Muscle layer of colon (tissue), 2 donors: ENCODE data around the gene PGBD1.

Source experiments
- H3K27ac ChIP-seq: one replicate; pipeline ENCODE4 v1.7.0; 2013; ENCODE audit warnings: low read depth, mild to moderate bottlenecking, low read length, moderate library complexity
- H3K27me3 ChIP-seq, 2 donors: one replicate each; pipeline ENCODE4 v1.7.0; 2013; ENCODE audit warnings: low read length in 2 of 2, mild to moderate bottlenecking in 2 of 2; ENCODE audit not compliant: insufficient read depth in 2 of 2, control insufficient read depth in 1 of 2
- H3K36me3 ChIP-seq: one replicate; pipeline ENCODE4 v1.7.0; 2013; ENCODE audit warnings: mild to moderate bottlenecking, low read length; ENCODE audit not compliant: insufficient read depth
- H3K4me1 ChIP-seq: one replicate; pipeline ENCODE4 v1.7.0; 2013; ENCODE audit warnings: mild to moderate bottlenecking, low read length; ENCODE audit not compliant: insufficient read depth
- H3K4me3 ChIP-seq, 2 donors: one replicate each; pipeline ENCODE4 v1.7.0; 2013; ENCODE audit warnings: low read length in 2 of 2, low read depth in 1 of 2, mild to moderate bottlenecking in 1 of 2, moderate library complexity in 1 of 2
- H3K9ac ChIP-seq: one replicate; pipeline ENCODE4 v1.7.0; 2013; ENCODE audit warnings: low read length
- H3K9me3 ChIP-seq: one replicate; pipeline ENCODE4 v1.7.0; 2013; ENCODE audit warnings: mild to moderate bottlenecking, low read length
- donor health status: abdominal sarcoma.
- donor health status: Adenocarcinoma of cecum.

Gene PGBD1

DNA sequence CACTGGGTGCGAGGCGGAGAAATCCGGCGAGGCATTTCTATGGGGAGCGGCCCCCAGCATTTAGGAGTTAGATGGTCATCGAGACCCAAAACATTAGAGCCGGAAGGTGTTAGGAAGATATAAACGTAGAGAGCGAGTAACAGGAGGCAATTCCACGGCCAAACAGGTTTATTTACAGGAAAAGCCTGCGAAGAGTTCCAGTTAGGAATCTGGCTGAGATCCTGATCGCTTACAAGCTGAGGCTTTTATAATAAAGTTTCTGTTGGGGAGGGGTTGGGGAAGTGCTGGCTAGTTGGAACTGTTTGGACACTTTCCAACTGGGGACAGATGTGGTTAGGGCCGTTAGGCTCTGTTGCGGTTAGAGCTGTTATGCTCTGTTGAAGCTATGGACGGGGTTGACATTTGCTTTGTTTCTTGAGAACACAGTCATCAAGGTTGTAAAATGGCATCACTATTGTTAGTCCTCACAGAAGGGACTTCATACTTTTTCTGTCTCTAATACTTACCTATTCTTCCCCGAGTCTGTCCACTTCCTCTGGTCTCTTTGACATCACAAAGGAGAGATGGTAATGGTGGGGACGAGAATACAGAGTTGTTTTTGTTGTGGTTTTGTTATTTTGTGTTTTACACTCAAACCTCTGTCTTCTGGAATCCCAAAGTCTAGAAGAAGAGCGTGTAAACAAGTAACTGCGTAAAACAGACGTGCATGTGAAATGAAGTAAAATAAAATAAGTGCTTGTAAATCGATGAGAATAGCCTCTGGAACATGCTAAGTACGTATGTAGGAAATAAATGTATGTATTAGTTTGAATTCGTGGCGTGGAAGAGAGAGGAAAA is 55.1 kb downstream of the PGBD1 start:
- peaks cover 6% of the 10 kb centered on the region for H3K36me3 ChIP-seq
- no peaks in the 10 kb centered on the region for H3K9me3 ChIP-seq
- no peaks in the 10 kb centered on the region for H3K27me3 ChIP-seq
- H3K4me1 ChIP-seq: peaks cover 34% of the 10 kb centered on the region
- peak overlapping the region; percentile 87 for H3K9ac ChIP-seq
- peak overlapping the region; percentile 80 to 86 for H3K4me3 ChIP-seq
- H3K27ac ChIP-seq: peak overlapping the region; percentile 99

DNA sequence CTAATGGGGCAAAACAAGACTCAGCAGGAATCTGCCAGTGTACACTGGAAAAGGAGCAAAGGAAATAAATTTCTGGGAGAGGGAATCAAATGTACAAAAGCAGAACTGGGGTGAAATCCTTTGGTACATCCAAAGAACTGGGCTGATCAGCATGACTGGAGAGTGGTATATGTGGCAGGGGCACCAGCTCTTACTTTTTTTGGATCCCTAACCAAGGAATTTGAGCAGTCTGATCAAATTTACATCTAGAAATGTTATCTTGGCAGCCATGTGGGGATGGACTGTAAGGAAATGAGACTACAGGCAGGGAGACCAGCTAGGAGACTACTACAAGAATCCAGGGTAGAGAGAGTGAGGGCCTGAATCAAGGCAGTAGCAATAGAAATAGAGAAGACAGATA is 55.7 kb downstream of the PGBD1 start:
- Histone ChIP-seq H3K36me3 (peaks cover under 1% of the 10 kb centered on the region), H3K27ac (peak overlapping the region; percentile 99), H3K4me1 (peaks cover 34% of the 10 kb centered on the region), H3K9ac (peak overlapping the region; percentile 87), H3K9me3 (no peaks in the 10 kb centered on the region), H3K27me3 (no peaks in the 10 kb centered on the region), H3K4me3 (peak overlapping the region in 1 of 2 donors; percentile 80)

DNA sequence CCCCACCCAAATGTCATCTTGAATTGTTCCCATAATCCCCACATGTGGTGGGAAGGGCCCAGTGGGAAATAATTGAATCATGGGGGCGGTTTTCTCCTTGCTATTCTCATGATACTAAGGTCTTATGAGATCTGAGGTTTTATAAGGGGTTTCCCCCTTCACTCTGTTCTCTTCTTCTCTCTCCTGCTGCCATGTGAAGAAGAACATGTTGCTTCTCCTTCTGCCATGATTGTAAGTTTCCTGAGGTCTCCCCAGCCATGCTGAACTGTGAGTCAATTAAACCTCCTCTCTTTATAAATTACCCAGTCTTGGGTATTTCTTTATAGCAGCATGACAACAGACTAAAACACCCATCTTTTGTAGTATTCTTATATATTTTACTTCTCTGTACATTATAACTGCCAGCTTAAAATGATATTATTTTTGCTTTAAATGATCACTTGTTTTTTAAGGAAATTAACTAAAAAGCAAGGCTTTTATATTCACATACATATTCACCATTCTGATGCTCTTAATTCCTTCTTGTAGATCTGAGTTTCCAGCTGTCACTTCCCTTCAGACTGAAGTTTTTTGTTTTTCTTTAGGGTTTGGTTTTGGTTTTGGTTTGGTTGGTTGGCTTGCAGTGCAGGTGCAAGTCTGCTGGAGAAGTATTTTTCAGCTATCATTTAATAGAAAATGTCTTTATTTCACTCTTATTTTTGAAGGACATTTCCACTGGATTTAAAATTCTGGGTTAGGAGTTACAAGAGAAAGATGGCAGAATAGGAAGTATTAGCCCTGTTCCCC is 59.1 kb downstream of the PGBD1 start:
- H3K36me3 ChIP-seq: no peaks in the 10 kb centered on the region
- H3K27me3 ChIP-seq: no peaks in the 10 kb centered on the region
- no peak overlapping the region for H3K27ac ChIP-seq
- no peaks in the 10 kb centered on the region for H3K9me3 ChIP-seq
- H3K4me1 ChIP-seq: peaks cover 12% of the 10 kb centered on the region
- H3K4me3 ChIP-seq: no peak overlapping the region
- H3K9ac ChIP-seq: no peak overlapping the region

DNA sequence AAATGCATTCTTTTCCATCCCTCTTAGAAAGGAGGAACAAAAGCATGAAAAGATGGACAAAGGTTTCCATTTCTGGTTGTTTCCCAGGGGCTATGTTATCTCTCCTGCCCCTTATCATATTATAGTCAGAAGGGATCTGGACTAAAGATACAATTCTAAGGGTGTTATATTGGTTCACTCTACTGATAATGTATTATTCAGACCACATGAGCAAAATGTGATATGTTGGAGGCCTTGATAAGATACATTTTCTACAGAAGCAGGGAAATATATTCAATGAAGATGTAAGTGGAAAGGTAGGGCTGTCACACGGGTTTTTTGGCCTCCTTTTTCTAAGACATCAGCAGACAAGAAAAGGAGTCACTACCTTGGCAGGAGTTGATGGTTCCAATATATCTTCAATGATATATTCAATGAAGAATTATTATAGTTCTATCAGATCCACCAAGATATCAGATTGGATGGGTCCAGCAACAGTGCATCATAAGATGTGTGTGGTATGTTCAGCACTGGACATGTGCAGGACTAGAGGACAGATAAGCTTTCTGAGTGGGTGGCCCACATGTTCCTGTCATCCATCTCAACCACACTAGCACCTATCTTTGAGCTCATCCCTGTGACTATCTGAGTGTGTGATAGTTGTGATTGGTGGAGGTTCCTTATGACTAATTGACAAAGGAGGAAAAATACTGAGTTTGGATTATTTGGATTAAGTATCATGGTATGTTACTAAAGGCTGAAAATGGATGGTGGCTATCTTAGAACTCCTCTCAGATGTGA is 62.7 kb downstream of the PGBD1 start:
- Histone ChIP-seq H3K36me3 (no peaks in the 10 kb centered on the region), H3K27ac (no peak overlapping the region), H3K9ac (no peak overlapping the region), H3K9me3 (no peaks in the 10 kb centered on the region), H3K27me3 (no peaks in the 10 kb centered on the region), H3K4me1 (no peaks in the 10 kb centered on the region), H3K4me3 (no peak overlapping the region)

DNA sequence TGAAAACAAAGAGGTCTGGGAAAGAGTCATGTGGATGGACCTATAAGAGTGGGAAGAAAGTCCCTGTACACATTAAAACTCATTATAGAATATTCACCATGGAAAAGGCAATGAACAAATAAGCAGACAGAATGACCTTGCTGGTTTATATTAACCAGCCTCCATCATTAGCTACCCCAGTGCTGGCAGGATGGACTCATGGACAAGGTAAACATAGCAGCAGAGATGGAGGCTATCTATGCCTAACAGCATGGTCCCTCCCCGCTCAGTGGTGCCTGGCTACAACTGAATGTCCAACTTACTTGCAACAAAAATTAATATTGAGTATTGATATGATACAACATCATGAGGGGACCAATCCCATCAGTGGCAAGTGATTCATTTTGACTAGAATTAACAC is 63.8 kb downstream of the PGBD1 start:
- H3K4me3 ChIP-seq: no peak overlapping the region
- H3K27me3 ChIP-seq: no peaks in the 10 kb centered on the region
- no peaks in the 10 kb centered on the region for H3K36me3 ChIP-seq
- no peak overlapping the region for H3K27ac ChIP-seq
- no peaks in the 10 kb centered on the region for H3K9me3 ChIP-seq
- peaks cover under 1% of the 10 kb centered on the region for H3K4me1 ChIP-seq
- H3K9ac ChIP-seq: no peak overlapping the region

DNA sequence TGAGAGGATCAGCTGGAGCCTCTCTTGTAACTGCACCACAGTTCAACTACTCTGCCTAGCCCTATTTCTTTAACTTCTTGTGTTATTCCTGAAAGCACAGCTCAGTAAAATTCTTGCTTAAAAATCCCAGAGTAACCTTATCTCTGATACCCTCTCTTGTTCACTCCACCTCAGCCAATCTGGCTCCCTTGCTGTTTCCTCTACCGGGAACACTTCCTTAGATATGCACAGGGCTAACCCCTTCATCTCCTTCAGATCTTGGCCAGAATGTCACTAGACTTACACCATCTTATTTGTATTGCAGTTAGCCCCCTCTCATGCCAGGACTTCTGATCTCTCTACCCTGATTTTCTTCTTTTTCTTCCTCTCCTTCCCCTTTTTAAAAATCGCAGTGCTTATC is 65.7 kb downstream of the PGBD1 start:
- H3K27ac ChIP-seq: no peak overlapping the region
- no peaks in the 10 kb centered on the region for H3K36me3 ChIP-seq
- H3K4me1 ChIP-seq: peaks cover 15% of the 10 kb centered on the region
- no peak overlapping the region for H3K4me3 ChIP-seq
- no peaks in the 10 kb centered on the region for H3K9me3 ChIP-seq
- no peak overlapping the region for H3K9ac ChIP-seq
- no peaks in the 10 kb centered on the region for H3K27me3 ChIP-seq

DNA sequence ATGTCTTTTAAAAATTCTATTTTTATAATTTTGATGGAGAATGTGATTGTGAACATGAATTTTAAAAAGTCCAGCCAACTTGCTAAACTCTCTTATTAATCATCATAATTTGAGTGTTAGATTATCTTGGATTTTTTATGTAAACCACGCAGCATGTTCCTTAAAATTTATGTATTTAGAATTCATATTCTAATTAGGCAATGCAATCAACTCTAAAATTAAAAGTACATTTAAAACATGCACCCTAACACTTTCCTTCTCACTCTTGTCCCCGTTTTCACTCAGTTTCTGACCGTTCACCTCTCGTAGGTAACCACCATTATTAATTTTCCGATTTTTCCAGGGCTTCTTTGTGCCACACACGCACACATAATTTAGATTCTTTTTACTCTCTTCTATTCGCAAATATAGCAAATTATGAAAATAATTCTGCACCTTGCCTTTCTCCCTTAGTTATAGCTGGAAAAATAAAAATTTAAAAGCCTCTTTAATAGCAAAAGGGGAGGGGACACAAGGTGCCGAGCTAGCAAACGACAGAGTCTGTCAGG is 68.0 kb downstream of the PGBD1 start:
- Histone ChIP-seq H3K9ac (peak overlapping the region; percentile 95), H3K27ac (peak overlapping the region; percentile 79), H3K4me3 (peak overlapping the region; percentile 72 to 100), H3K9me3 (no peaks in the 10 kb centered on the region), H3K36me3 (no peaks in the 10 kb centered on the region), H3K27me3 (no peaks in the 10 kb centered on the region), H3K4me1 (peaks cover 15% of the 10 kb centered on the region)

DNA sequence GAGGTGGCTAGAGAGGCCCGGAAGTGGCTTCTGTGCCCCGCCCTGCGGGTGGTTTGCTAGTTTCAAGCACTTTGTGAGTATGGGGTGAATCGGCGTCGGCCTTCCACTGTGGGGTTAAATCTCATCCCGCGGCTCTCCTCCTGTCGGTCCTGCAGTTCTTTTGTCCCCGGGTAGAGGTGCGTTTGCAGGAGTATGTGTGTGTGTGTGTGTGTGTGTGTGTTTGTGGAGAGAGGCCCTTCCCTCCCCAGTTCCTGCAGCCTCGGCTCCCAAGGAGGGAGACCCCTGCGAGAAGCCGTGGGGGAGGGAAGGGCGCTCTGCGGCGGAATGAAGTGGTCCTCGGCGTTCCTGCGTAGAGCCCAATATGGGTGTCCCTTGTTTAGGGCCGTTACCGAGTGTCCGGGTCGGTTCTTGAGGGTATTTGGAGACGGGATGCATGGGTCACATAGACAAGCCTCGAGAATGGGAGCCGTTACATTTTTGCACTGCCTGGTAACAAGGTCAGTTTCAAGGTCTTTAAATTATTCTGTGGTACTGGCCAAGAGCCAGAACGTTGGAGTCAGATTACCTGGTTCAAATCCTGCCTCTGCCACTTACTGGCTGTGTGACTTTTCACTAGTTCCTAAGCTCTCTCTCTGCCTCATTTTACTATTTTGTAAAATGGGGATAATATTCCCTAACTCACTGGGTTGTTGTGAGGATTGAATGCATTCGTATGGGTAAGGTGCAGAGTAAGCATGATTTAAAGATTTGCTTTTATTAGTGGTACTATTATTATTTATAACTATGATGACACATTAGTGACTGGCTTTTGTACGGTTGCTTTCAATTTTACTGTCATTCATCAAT is 68.7 kb downstream of the PGBD1 start, which contains the start of gene ZKSCAN3:
Gene ZKSCAN3, plus strand, starts transcription at position 56 of the 846 bp plus-strand sequence. CDS start 9,640 bp downstream, outside the sequence.
- no peaks in the 10 kb centered on the region for H3K9me3 ChIP-seq
- peak within 1 kb of the TSS; percentile 95 for H3K9ac ChIP-seq
- no peaks in the 10 kb centered on the region for H3K27me3 ChIP-seq
- peaks cover 20% of the 10 kb centered on the region for H3K4me1 ChIP-seq
- H3K4me3 ChIP-seq: peak within 1 kb of the TSS; percentile 72 to 100
- H3K36me3 ChIP-seq: no peaks in the 10 kb centered on the region
- peak within 1 kb of the TSS; percentile 79 for H3K27ac ChIP-seq

DNA sequence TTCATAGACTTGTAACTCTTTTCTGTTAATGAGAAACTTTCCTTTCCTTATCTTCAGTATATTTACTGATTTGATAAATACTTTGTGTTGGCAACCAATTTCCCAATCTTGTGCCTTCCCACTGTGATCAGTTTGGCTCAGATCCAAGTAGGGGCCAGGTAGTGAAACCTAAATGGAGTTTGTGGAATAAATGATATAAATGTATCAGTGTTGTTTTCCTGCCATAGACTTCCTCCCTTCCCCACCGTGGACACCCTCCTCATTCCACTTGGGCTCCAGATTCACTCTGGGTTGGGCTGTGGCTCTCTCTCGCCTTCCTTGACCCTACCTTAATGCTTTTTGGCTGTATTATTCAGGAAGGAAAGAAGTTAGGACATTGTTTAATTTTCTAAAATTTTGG is 69.7 kb downstream of the PGBD1 start:
- H3K27ac ChIP-seq: no peak overlapping the region
- peak overlapping the region in 1 of 2 donors; percentile 12 for H3K4me3 ChIP-seq
- no peaks in the 10 kb centered on the region for H3K9me3 ChIP-seq
- H3K27me3 ChIP-seq: no peaks in the 10 kb centered on the region
- H3K4me1 ChIP-seq: peaks cover 25% of the 10 kb centered on the region
- H3K36me3 ChIP-seq: no peaks in the 10 kb centered on the region
- H3K9ac ChIP-seq: peak overlapping the region; percentile 95

DNA sequence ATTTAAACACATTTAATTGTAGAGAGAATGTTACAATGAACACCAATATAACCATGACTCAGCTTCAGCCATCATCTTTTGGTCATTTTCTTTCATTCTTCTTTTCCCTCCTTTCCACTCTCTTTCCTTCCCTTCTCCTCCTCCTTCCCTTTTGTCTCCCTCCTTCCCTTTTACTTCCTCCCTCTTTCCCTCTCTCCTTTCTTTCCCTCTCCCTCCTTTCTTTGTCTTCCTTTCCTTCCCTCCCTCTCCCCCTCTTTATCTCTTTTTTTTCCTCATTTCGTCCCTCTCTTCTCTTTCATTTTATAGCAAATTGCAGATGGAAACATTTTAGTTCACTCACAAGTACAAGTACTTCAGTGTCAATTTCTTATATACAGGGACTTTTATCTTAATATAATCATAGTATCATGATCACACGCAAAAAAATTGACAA is 70.1 kb downstream of the PGBD1 start:
- no peaks in the 10 kb centered on the region for H3K36me3 ChIP-seq
- H3K9me3 ChIP-seq: no peaks in the 10 kb centered on the region
- no peaks in the 10 kb centered on the region for H3K27me3 ChIP-seq
- H3K4me3 ChIP-seq: peak overlapping the region in 1 of 2 donors; percentile 12
- peaks cover 29% of the 10 kb centered on the region for H3K4me1 ChIP-seq
- H3K27ac ChIP-seq: no peak overlapping the region
- H3K9ac ChIP-seq: no peak overlapping the region
